OCI-LY1 (cell line): Measurements from ENCODE around the gene LGALS9B.
"Not testable (repeated sequence)": the region's sequence is repeated elsewhere in the genome, so short reads cannot be mapped to it uniquely, and the experiment has no call there.

Source experiments
- EZH2 ChIP-seq: fragments of 200-600 bp; sonication (generic), shearing (Covaris generic); IDR thresholded peaks from 2 replicates; pipeline ENCODE4 v1.8.0; 2017; ENCODE audit warnings: borderline replicate concordance, mixed run types, mild to moderate bottlenecking, antibody characterized with exemption, low read length, moderate library complexity, mixed read lengths
- TF ChIP-seq, protein P1 (sequence below): fragments of 200-600 bp; sonication (generic), shearing (Covaris generic); IDR thresholded peaks from 2 replicates; pipeline ENCODE4 v1.5.1; 2017; ENCODE audit warnings: mild to moderate bottlenecking, antibody characterized with exemption, low read length, moderate library complexity, mixed read lengths

GRCh38 chr17:20512378-20512777 lies 45.0 kb upstream of the LGALS9B start:
- TF ChIP-seq, protein P1, sequence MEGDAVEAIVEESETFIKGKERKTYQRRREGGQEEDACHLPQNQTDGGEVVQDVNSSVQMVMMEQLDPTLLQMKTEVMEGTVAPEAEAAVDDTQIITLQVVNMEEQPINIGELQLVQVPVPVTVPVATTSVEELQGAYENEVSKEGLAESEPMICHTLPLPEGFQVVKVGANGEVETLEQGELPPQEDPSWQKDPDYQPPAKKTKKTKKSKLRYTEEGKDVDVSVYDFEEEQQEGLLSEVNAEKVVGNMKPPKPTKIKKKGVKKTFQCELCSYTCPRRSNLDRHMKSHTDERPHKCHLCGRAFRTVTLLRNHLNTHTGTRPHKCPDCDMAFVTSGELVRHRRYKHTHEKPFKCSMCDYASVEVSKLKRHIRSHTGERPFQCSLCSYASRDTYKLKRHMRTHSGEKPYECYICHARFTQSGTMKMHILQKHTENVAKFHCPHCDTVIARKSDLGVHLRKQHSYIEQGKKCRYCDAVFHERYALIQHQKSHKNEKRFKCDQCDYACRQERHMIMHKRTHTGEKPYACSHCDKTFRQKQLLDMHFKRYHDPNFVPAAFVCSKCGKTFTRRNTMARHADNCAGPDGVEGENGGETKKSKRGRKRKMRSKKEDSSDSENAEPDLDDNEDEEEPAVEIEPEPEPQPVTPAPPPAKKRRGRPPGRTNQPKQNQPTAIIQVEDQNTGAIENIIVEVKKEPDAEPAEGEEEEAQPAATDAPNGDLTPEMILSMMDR = not testable (repeated sequence)
- TF ChIP-seq EZH2 = not testable (repeated sequence)
